ENCODE data around the gene LINC01488. TPM values are rescaled to one million over a fixed set of nuclear protein-coding genes. Genes with fewer than 3 reads are reported as not detected.

The LINC01488 gene
- total RNA-seq, 2 donors from 2014 or later: not detected

DNA sequence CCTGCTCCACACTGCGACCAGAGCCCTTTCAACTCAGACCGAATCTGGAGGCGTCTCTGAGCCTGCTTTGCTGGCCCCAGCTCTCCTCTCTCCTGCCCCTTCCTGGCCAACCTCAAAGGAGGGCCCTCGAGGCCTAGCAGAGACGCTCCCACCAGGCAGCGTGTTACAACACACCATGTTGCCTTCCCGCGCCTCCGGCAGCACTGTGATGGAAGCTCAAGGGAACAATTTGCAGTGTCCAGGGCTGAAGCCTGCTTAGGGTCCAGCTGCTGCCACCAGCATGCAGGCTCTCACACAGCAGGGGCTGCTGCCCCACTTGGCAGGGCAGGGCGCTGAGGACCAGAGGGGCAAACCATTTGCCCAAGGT, 18.4 kb downstream of the LINC01488 start:
- intact Hi-C loops (cut with DNase I, micrococcal nuclease): no loop called here
- DNase-seq (no peak), ATAC-seq (no peak)

DNA sequence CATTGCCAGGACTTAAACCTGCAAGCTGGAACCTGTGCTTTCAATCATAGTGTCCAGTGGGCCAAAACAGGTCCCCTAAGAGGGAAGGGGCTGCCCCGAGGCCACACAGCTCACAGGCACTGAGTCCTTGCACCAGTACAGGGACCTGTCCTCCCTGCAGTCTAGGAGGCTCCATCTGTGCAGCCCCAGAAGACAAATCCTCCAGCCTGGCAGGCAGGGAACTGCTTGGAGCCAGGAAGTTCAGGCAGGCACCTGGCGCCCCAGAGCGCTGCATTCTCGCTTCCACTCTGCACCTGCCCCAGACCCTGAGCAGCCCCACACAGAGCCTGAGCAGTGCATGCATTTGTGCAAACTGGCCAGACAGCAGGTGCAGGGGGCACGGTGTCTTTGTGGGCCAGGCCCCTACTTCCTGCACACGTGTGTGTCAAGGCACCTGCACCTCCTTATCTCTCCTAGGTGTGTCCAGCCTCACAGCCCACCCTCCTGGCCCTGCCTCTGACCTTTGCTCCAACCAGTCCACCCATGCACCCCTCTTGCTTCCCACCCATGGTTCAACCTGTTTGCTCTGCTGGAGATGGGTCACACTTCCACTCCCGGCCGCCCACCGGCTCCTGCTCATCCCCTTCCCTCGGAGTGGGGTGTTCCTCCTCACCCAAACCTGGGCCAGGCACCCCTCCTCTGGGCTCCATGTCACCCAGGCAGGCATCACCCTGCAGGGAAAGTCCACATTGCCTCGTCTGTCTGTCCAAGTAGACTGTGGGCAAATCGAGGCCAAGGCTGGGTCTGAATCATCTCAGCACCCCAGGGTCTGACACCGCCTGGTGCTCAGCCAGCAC, 19.0 kb downstream of the LINC01488 start:
- DNase-seq: no peak

DNA sequence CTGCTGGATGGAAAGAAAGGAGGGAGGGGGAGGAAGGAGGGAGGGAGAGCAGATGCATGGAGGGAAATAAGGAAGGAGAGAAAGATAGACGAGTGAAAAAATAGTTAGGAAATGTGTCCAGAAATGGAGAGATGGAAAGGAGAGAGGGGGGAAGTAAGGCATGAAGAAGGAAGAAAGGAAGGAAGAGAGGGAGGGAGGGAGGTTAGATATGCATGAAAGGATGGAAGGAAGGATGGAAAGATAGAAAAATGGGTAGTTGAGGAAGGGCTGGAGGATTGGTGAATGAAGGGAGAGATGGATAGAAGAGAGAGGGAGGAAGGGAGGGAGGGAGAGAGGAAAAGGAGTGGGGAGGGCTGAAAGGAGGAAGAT, 19.6 kb downstream of the LINC01488 start:
- intact Hi-C loops (cut with DNase I, micrococcal nuclease): no loop called here
- ATAC-seq: no peak
- DNase-seq: no peak

More for the DNA sequence above, 19.0 kb downstream of the LINC01488 start:
- intact Hi-C loops (cut with DNase I, micrococcal nuclease): no loop called here
- ATAC-seq: peak; percentile 26

DNA sequence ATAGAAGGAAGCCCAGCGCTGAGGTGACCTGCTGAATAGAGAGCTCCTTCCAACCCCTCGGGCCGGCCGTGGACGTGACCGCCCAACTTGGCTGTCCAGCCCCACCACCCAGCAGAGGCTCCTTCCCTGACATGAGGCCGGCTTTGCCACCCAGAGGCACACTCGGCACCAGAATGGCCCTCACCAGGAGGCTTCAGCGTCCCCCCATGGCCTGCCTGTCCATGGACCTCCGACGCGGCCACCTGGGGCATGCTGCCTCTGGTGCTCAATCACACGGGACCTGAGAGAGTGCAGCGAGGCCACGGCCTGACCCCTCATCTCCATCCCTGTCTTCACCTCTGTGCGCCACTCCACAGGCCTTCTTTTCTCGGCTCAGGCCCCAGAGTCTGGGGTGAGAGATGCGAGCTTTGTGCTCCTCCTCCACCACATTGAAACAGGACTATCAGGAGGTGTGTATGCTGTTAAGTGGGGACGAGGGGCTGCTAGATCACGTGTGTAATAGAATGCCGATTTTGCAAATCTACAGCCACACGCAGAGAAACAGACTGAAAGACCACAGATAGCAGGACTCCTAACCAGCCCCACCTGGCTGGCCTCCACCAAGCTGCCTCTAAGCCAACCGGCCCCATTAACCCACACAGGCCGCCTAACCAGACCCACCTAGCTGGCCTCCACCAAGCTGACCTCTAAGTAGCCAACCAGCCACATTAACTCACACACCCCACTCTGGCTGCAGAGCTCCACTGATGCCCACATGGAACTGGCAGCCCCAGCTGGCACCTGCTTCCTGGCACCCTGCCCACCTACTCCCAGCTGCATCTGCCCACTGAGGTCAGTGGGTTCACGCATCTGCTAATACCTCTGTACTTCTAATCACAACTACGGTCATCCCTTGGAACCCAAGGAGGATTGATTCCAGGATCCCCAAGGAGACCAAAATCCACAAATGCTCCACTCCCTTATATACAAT, 20.7 kb downstream of the LINC01488 start:
- DNase-seq: no peak
- no peak for ATAC-seq
- intact Hi-C loops (cut with DNase I, micrococcal nuclease): no loop called here

DNA sequence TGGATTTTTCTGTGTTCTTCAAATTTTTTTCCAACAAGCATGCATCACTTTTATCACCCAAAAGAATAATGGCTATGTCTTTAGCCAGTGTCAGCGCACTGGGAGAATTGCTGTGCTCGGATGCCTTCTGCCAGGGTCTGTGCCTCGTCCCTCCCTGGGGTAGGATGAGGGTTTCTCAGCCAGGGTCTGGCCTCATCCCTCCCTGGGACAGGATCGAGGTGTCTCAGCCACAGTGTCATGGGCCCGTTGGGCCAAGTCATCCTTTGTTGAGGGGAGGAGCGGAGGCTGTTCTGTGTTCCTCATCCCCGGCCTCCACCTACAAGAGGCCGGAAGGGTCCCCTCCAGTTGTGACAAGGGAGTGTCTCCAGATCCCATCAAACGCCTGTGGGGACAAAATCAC, 22.7 kb downstream of the LINC01488 start:
- intact Hi-C loops (cut with DNase I, micrococcal nuclease): no loop called here

DNA sequence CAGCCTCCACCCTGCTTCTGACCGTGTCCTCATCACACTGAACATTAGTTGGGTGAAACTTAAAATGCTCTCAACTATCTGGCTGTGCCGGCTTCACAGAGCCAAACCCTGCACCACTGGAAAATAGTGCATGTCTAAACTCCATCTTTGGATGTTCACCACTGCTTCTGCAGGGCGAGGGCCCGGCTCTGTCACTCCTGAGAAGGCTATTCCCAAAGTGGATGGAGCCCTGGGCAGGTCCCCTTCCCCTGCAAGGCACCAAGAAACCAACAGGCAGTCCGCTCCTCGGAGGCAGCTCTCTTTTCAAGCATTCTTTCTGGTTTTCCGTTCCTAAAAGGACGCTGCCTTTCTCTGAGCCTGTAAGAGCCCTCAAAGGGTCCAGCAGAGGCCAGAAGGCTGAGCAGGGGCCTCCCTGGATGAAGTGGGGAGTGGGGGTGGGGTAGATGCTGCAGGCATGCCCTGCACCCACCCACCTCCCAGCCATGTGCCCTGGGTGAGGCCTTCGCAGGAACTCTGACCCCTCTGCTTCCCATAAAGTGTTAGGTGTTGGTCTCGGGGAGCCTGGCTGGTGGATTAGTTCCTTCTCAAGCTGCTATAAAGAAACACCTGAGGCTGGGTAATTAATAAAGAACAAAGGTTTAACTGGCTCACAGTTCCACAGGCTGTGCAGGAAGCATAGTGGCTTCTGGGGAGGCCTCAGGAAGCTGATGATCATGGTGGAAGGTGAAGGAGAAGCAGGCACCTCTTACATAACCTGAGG, 23.3 kb downstream of the LINC01488 start:
- intact Hi-C loops (cut with DNase I, micrococcal nuclease): no loop called here
- DNase-seq: peak; percentile 43 to 62
- ATAC-seq: peak; percentile 92

More for the DNA sequence above, 22.7 kb downstream of the LINC01488 start:
- DNase-seq: no peak
- no peak for ATAC-seq

DNA sequence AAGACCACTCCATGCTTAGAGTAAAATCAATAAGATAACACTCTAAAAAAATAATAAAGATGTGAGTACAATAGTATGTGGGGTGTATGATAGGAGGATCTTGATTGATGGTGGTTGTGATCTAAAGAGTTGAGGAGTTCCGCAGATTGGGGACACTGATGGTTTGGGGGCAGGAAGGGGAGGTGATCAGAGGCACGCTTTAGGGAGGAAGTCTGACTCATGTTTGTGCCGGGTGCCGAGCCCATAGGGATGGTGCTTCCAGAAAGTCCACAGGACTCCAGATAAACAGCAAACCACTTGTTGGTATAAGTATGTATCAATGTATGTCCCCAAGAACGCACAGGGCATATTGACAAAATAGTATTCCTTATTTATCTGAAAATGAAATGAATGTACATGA, 27.5 kb downstream of the LINC01488 start:
- intact Hi-C loops (cut with DNase I, micrococcal nuclease): no loop called here
- DNase-seq (no peak), ATAC-seq (no peak)

DNA sequence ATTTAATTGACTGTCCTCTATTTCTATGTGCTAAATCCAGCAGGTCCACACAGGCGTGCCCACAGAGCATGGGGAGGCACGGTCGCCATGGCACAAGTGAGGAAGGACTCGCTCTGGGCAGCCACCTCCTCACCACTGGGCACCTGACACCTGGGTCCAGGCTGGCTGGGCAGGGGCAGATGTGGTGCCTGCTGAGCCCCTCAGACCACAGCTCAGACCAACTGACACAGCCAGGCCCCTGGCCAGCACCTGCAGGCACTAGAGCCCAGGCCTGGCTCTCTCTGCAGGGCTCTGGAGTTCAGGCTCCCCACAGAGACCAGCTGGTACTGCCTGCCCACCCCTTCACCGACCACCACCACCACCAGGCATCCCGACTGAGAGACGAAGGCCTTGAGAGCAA, 27.9 kb downstream of the LINC01488 start:
- intact Hi-C loops (cut with DNase I, micrococcal nuclease): no loop called here
- ATAC-seq (no peak), DNase-seq (no peak)

DNA sequence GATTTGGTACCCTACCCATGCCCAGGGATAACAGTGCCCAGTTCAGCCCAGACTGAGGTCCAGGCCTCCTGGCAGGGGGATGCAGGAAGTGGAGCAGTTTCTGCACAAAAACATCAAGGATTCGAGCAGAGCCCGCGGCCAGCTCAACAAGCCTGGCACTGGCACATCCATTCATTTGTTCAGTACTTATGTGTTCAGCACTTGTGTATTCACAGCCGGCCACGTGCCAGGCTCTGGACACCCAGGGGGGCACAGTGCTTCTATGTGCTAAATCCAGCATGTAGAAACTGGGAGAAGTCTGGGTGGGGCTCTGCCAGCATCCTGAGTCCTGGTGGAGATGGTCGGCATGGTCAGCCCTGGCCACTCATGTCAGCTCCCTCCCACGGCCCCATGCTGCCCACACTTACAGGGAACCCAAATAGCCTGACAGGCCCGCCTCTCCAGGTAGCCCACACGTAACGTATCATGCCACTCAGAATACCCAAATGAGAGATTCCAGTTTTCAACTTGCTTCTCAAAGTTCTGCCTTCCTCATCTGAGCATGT, 28.5 kb downstream of the LINC01488 start:
- no peak for ATAC-seq
- intact Hi-C loops (cut with DNase I, micrococcal nuclease): no loop called here
- no peak for DNase-seq

DNA sequence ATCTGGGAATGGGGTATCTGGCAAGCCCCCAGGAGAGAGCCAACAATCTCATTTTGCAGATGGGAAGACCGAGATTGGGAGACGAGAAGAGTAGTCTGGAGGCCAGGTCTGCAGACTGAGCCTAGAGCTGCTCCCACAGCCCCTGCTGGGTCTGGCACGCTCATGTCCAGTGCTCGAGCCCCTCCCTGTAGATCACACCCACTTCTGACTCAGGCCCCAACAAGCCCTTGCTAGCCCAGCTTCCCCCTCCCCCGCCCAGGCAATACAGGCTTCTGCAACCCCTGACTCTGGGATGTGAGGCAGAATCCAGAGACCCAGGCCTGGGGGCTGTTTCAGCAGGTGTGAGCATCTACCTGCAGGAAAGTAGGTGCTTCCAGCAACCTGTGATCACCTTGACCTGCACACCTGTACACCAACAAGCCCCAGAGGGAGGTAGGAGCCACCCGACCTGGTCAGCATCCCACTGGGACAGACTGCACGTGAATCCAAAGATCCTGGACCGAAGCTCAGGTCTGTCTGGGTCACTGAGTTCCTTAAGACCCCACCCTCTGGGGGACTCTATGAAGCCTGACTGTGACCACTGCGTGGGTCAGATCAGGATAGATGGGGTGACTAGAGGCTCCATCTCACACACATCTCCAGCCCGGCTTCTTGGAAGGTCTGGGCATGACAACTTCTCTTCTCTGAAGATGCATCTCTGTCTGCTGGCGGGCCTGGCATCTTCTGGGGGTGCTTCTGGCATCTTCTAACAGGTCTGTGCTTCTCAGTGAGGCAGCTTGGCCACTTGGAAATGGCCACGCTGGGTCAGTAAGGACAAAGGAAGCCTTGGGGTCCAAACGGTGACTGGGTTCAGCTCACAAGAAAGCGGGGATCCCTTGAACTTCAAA, 29.3 kb downstream of the LINC01488 start:
- ATAC-seq (no peak), DNase-seq (no peak)
- intact Hi-C loops (cut with DNase I, micrococcal nuclease): no loop called here

DNA sequence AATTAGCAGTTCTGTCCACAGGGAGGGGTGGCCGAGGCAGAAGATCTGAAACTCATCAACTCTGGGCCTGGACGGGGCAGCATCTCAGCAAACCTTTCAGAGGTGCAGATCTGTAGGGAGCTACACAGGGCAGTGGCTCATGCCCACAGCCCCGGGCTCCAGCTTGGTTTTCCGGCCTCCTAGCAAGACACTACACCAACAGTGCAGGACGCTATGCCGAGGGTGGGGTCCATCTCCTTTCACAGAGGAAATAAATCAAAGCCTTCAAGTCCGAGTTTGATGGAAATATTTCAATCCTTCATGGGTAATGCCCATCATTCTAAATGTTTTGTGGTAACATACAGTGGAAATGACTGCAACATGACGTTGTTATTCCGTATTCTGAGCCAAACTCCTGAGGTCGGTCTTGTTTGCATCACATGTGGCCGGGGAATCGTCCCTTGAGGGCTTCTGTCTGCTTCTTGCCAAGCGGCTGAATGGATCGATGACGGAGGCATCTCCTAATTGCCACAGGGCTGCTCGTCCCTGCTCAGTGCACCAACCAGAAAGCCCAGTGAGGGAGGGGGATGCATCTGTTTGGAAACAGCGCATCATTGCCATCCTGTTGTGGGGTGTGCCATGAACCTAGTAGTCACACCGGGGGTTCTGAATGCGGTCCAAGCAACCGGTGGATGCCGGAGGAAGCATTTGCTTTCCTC, 30.0 kb downstream of the LINC01488 start:
- intact Hi-C loops (cut with DNase I, micrococcal nuclease): no loop called here
- ATAC-seq: no peak
- no peak for DNase-seq

DNA sequence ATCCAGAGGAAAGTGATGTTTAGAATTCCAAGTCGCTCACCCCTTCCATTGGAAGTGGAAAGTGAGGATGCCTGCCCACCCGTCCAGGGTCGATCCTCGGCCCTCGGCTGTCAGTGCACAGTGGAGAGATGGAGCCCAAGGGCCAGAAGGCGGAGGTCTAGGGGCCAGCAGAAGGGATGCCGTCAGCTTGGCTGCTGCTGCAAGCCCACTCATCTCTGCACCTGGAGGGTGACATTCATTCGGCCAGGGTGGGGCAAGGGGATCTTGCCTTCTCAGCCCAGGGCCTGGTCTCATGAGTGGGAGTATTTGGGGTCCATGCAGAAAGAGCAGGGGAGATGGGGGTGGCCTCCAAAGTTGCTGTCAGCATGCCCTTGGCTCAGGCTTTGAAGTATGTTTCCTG, 30.7 kb downstream of the LINC01488 start:
- no peak for DNase-seq
- no peak for ATAC-seq
- intact Hi-C loops (cut with DNase I, micrococcal nuclease): no loop called here

DNA sequence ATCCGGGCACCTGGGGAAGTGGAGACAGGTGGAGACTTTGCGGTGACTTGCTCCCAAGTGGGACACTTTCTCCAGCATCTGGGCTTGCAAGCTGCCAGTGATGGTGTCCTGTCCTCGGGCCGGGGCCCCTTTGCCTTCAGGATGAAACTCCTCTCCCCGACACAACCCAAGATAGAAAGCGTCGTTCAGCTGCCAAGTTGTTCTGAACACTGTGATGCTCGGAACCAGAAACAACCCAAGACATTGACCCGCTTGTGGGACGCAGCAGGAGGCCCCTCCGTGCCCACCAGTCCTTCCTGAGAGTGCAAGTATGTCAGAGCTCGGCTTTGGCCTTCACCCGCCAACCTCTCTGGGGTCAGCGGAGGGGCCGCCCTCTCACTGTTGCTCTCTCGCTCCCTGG, 31.3 kb downstream of the LINC01488 start:
- no peak for ATAC-seq
- intact Hi-C loops (cut with DNase I, micrococcal nuclease): no loop called here
- DNase-seq: no peak

DNA sequence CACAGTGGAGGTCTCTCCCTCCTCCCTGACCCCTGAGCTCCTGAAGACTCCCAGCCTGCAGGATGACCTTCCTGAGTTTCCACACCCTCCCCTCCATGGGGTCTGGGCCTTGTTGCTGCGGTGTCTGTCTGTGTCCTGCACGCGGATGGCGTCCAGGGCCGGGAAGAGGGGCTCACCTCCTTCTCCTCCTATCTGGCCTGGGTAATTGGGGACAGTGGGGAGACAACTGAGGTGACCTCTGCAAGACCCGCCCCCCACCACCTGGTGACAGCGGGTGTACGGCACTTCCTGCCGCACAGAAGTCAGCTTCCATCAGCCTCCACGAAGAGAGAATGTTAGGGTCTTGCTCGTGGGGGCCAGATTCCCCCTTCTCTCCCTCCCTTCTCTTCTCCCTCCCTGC, 31.7 kb downstream of the LINC01488 start:
- intact Hi-C loops (cut with DNase I, micrococcal nuclease): no loop called here
- ATAC-seq: no peak
- DNase-seq: no peak

DNA sequence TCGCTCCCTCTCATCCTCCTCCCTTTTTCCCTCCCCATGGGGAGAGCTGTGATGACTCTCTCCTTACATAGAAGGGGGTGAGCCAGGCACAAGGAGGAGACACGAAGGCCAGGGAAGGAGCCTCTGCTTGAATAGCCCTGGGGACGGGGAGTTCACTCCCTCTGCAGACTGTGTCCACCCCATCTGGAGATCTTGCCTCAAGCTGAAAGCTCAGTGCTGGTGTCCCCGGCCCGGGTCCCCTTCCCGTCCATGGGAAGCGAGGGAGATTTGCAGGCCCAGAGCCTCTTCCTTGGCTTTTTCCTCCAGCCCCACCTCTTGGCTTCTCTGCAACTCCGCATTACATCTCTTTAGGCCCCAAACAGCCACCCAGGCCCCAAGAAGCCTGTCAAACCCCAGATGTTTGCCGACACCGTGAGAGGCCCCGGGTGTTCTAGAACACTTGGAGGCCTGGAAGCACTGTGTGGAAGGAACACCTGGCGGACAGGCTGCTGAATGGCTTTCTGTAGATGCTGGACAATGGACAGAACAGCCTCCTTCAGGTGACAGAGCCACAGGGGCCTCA, 32.3 kb downstream of the LINC01488 start:
- intact Hi-C loops (cut with DNase I, micrococcal nuclease): no loop called here
- DNase-seq: no peak
- ATAC-seq: no peak

DNA sequence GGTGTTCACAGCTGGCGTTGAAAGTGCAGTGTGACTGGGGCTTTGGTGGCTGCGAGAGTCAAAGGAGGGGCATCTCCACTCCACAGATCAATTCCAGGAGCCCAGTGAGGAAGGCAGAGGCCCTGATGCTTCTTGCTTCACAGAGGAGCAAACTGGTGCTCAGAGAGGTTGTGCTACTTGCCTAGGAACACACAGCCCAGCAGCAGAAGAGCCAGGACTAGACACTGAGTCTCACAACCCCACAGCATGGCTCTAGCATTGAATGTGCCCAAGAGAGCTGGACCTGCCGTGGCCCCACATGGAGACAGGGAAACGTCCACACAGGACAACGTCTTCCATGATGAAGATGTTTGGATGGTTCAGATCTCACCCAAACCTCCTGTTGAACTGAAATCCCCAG, 33.3 kb downstream of the LINC01488 start:
- ATAC-seq (no peak), DNase-seq (no peak)
- intact Hi-C loops (cut with DNase I, micrococcal nuclease): no loop called here
